GM19397 (cell line): Measurements from ENCODE around the gene THOC1.

ENCODE experiments used
- ATAC-seq: cut with Tn5 transposase; IDR thresholded peaks from one replicate; pipeline ENCODE4 v1.9.1; 2021; ENCODE audit warnings: mild to moderate bottlenecking, moderate library complexity; ENCODE audit not compliant: unreplicated experiment

Gene THOC1

DNA sequence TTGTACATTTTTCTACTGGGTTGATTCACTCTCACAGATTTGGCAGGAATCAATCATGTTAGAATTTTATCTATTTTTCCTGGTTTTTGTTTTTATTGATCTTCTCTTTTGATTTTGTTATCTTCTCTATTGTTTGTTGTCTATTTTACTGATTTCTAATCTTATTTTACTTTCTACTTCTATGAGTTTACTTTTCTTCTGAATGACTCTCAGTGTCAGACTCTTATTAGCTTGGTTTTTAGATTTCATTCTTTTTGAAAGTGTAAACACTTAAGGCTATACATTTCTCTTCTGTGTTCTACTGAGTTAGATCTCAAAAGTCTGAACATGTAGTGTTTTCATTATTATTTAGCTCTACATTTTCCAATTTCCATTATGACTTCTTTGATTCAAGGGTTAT, 47.1 kb downstream of the THOC1 start:
- ATAC-seq: no peak

DNA sequence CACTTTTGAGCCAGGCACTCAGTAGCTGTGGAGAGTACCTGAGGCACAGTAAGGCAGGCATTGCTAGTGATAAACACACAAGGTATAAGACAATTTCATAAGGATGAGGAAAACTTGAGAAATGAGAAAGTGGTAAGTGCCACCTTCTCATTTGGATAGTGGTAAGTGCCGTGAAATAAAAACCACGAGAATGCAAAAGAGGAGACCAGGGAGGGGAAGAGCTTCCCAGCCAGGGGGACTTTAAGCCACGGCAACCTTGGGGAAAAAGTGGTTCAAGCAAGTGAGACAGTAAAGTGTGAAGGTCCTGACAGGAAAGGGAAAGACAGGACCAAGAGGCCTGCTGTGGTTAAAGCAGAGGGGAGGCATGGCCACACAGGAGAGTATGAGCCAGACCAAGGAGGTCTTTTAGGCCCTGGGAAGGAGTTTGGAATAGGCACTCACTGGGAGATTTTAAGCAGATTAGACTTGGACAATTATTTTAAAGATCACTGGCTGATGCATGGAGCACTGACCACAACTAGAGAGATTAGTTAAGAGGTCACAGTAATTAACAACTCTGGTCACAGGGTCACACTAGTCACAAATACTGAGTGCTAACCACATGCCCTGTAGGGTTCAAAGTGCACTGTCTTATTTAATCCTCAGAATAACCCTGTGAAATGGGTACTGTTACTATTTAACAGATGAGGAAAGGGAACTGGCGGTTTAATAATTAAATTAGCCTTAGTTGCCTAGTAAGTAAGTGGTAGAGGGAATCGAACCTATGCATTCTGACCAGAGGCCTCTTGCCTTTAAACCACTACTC, 50.1 kb downstream of the THOC1 start:
- no peak for ATAC-seq

DNA sequence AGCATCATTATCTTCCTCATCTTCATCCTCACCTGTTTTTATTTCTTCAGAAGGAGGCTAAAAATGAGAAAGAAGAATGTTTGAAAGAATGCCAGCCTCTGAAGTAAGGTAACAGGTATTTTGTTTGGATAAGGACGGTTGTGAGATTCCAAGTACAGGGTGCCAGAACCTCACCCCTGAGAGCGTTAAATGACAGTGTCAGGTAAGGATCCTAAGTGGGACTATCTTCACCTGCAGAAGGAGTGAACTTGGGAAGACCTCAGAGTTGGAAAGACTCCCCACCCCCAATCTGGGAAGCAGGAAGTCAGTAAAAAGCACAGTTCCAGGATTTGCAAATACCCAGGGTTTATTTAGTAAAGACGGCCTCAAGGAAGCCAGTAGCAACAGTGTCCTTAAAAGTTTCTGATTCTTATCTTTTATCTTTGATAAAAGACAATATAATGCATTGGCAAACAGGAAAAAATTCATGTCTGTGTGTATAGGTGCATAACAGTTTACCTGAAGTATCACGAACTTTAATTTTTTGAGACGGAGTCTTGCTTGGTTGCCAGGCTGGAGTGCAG, 52.3 kb downstream of the THOC1 start:
- ATAC-seq: no peak

DNA sequence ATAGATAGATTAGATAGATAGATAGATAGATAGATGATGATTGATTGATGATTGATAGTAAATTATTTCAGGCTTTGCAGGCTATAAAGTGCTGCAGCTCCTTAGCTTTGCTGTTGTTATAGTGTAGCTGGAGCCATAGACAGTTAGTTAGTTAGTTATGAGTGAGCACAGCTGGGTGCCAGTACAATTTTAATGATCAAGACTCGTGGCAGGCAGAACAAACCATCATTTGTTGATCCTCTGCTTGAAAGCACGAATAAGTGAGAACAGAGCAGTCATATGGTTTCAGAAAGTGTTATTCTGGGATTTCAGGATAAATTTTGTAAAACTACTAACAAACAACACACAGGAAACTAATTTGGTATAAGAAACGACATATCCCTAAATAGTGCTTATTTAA, 53.9 kb downstream of the THOC1 start:
- ATAC-seq: no peak

- ATAC-seq: no peak
Observed at GRCh38 chr18:213505-213904, 54.3 kb downstream of the THOC1 start.

GRCh38 chr18:212780-213179, 55.1 kb downstream of the THOC1 start:
- ATAC-seq: no peak

- ATAC-seq: no peak
Observed at GRCh38 chr18:211582-211981, 56.3 kb downstream of the THOC1 start.

DNA sequence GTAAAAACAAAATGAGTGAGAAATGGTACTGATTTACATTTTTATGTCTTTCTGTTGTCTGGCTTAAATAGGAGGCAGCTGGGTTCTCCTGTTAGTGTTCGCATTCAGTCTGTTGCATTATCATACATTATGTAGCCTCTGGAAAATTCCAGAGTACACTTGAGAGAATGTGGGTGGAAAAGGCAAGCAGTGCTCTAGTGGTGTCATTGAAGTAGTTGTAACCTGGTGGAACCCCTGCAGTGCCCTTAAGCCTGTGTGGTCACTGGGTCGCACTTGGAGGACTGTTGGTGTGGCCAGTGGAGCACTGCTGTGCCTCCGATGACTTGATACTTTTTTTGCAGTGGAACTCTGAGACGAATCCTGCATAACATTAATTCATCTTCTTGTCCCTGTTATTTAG, 57.1 kb downstream of the THOC1 start:
- no peak for ATAC-seq

- no peak for ATAC-seq
Observed at GRCh38 chr18:210075-210474, 57.8 kb downstream of the THOC1 start.

GRCh38 chr18:199768-200167, 68.1 kb downstream of the THOC1 start:
- ATAC-seq: no peak

DNA sequence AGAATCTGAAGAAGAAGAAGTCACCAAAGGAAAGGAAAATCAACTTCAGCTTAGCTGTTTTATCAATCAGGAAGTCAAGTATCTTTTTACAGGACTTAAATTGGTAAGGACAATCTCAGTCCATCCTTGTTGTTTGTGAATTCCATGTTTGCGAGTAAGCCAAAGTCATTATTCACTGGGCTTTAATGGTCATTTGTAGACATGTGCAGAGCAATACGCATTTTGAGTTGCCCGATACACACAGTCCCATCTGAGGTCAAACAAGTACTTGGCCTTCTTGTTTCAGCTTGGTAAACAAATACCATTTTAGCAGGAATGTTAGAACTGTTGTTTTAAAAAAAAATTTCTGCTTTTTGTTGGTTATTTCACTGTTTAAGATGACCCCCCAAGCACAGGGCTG, 68.6 kb downstream of the THOC1 start:
- ATAC-seq: no peak

- ATAC-seq: no peak
Observed at GRCh38 chr18:195651-196050, 72.2 kb downstream of the THOC1 start.

- no peak for ATAC-seq
Observed at GRCh38 chr18:192801-193200, 75.0 kb downstream of the THOC1 start.

- no peak for ATAC-seq
Observed at GRCh38 chr18:191725-192124, 76.1 kb downstream of the THOC1 start.

DNA sequence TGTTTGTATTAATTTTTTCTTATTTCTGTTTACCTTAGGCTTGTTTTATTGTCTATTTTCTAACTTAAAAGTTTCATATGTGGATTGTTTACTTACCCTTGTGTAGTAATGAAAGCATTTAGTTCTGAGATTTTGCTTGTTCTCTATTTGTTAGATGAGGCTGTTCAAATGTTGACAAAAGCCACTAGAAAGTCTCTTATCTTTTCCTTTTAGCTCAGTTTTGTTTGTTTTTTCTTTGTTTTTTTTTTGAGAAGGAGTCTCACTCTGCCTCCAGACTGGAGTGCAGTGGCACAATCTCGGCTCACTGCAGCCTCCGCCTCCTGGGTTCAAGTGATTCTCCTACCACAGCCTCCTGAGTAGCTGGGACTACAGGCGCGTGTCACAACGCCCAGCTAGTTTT, 78.6 kb downstream of the THOC1 start:
- ATAC-seq: no peak

GRCh38 chr18:183769-184168, 84.1 kb downstream of the THOC1 start:
- no peak for ATAC-seq

- ATAC-seq: no peak
Observed at GRCh38 chr18:181711-182110, 86.1 kb downstream of the THOC1 start.

DNA sequence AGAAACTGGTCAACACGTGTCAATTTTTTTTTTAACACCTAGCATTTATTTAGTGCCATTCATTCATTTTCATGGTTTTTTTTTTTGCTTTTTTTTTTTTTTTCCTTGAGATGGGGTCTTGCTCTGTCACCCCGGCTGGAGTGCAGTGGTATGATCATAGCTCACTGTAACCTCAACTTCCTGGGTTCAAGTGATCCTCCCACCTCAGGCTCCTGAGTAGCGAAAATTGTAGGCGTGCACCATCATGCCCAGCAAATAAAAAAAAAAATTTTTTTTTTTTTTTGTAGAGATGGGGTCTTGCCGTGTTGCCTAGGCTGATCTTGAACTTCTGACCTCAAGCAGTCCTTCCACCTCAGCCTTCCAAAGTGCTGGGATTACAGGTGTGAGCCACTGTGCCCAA, 88.3 kb downstream of the THOC1 start:
- no peak for ATAC-seq

DNA sequence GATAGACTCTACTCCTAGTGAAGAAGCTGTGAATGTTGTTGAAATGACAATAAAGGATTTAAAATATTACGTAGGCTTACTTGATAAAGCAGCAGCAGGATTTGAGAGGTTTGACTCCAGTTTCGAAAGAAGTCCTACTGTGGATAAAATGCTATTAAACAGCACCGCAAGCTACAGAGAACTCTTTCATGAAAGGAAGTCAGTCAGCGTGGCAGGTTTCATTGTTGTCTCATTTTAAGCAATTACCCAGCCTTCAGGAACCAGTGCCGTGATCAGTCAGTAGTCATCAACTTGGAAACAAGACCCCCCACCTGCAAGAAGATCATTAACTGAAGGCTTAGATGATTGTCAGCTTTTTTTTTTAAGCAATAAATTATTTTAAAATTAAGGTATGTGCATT, 95.5 kb downstream of the THOC1 start:
- no peak for ATAC-seq
